Body of pancreas (tissue), 2 donors: ENCODE results near the gene SIM2. TPM values are rescaled to one million over a fixed set of nuclear protein-coding genes. Genes with fewer than 3 reads are reported as not detected.

Experiments
- total RNA-seq, 2 donors: library from RNA; depleted of rRNA; stranded (reverse); fragments of >200 nt; gene quantifications; one replicate each; pipeline ENCODE4 v1.1.0, GENCODE V29; 2016

Gene SIM2
- total RNA-seq, 2 donors from 2014 or later = 0.26 TPM; not detected in 1

Other genes starting within 250 kb of the SIM2 start
- under 1 TPM in 1 of 2 donors, not detected in 1; 0.26 TPM for gene CLDN14, start 219.0 kb upstream of the SIM2 start, total RNA-seq